HEK293 (cell line): ENCODE data around the gene ICAM5.

ENCODE experiments used
- CTCF ChIA-PET: fragments of 350-600 bp; formaldehyde crosslinking; extraction: SDS; loops from one replicate; lab custom pipeline; 2021; ENCODE audit warnings: antibody characterized with exemption; lab: Yijun Ruan, JAX
- POLR2A ChIA-PET: fragments of 300-600 bp; formaldehyde crosslinking; extraction: SDS; loops from one replicate; lab custom pipeline; 2020; ENCODE audit warnings: antibody characterized with exemption, inconsistent platforms; lab: Yijun Ruan, JAX
- H3K27ac ChIP-seq: fragments of 200-500 bp; sonication (Bioruptor generic); 2 replicates; pipeline ENCODE4 v1.5.1; 2014; ENCODE audit warnings: low read depth, low read length, control low read depth, inconsistent platforms; ENCODE audit errors: extremely low read depth
- H3K36me3 ChIP-seq, 2 experiments: fragments of 200-500 bp in 1 of 2; sonication (Bioruptor generic) in 1 of 2; 1 replicate in 1 of 2; 2 replicates in 1 of 2; pipeline ENCODE4 v1.5.1; 2014 to 2017; ENCODE audit warnings: inconsistent platforms in 2 of 2, low read length in 2 of 2; ENCODE audit not compliant: control insufficient read depth in 2 of 2, insufficient read depth in 1 of 2
- H3K4me1 ChIP-seq: fragments of 200-500 bp; sonication (Bioruptor generic); 2 replicates; pipeline ENCODE4 v1.5.1; 2014; ENCODE audit warnings: mild to moderate bottlenecking, low read length, inconsistent platforms; ENCODE audit not compliant: control insufficient read depth, insufficient read depth
- H3K4me3 ChIP-seq: 2 replicates; pipeline ENCODE4 v1.5.1; 2011; ENCODE audit warnings: low read depth, mild to moderate bottlenecking, control low read depth, low read length, moderate library complexity
- H3K9me3 ChIP-seq: fragments of 200-500 bp; sonication (Bioruptor generic); 2 replicates; pipeline ENCODE4 v1.5.1; 2014; ENCODE audit warnings: low read depth, low read length, inconsistent platforms; ENCODE audit not compliant: control insufficient read depth, insufficient read depth
- GLI4 ChIP-seq: fragments of 450-650 bp; formaldehyde crosslinking; IDR thresholded peaks from 2 replicates; pipeline ENCODE4 v1.5.1; 2016; ENCODE audit warnings: missing biosample characterization, missing genetic modification characterization
- REST ChIP-seq: fragments of 450-650 bp; formaldehyde crosslinking; IDR thresholded peaks from 2 replicates; pipeline ENCODE4 v1.5.1; 2016; ENCODE audit warnings: missing biosample characterization, missing genetic modification characterization
- ZBTB21 ChIP-seq: fragments of 450-650 bp; formaldehyde crosslinking; IDR thresholded peaks from 2 replicates; pipeline ENCODE4 v1.5.1; 2017; ENCODE audit warnings: missing biosample characterization, missing genetic modification characterization
- ZNF132 ChIP-seq: fragments of 450-650 bp; formaldehyde crosslinking; IDR thresholded peaks from 2 replicates; pipeline ENCODE4 v1.5.1; 2017; ENCODE audit warnings: missing biosample characterization, missing genetic modification characterization, borderline replicate concordance
- ZNF155 ChIP-seq: fragments of 450-650 bp; formaldehyde crosslinking; IDR thresholded peaks from 2 replicates; pipeline ENCODE4 v1.5.1; 2016; ENCODE audit warnings: missing biosample characterization, missing genetic modification characterization
- ZNF169 ChIP-seq: fragments of 450-650 bp; formaldehyde crosslinking; IDR thresholded peaks from 2 replicates; pipeline ENCODE4 v1.5.1; 2016; ENCODE audit warnings: missing biosample characterization, missing genetic modification characterization
- ZNF23 ChIP-seq: fragments of 450-650 bp; formaldehyde crosslinking; IDR thresholded peaks from 2 replicates; pipeline ENCODE4 v1.5.1; 2016; ENCODE audit warnings: missing biosample characterization, missing genetic modification characterization, borderline replicate concordance
- ZNF24 ChIP-seq: fragments of 450-650 bp; formaldehyde crosslinking; IDR thresholded peaks from 2 replicates; pipeline ENCODE4 v1.5.1; 2016; ENCODE audit warnings: missing biosample characterization, missing genetic modification characterization
- ZNF266 ChIP-seq: fragments of 450-650 bp; formaldehyde crosslinking; IDR thresholded peaks from 2 replicates; pipeline ENCODE4 v1.5.1; 2016; ENCODE audit warnings: missing biosample characterization, missing genetic modification characterization, low read depth
- ZNF324 ChIP-seq: fragments of 450-650 bp; formaldehyde crosslinking; IDR thresholded peaks from 2 replicates; pipeline ENCODE4 v1.5.1; 2016; ENCODE audit warnings: missing biosample characterization, missing genetic modification characterization
- ZNF341 ChIP-seq: fragments of 450-650 bp; formaldehyde crosslinking; IDR thresholded peaks from 2 replicates; pipeline ENCODE4; 2016; ENCODE audit warnings: low read depth, missing biosample characterization, missing genetic modification characterization
- ZNF404 ChIP-seq: fragments of 450-650 bp; formaldehyde crosslinking; IDR thresholded peaks from 2 replicates; pipeline ENCODE4 v1.5.1; 2017; ENCODE audit warnings: missing biosample characterization, missing genetic modification characterization
- ZNF416 ChIP-seq: fragments of 450-650 bp; formaldehyde crosslinking; IDR thresholded peaks from 2 replicates; pipeline ENCODE4 v1.5.1; 2016; ENCODE audit warnings: missing biosample characterization, missing genetic modification characterization
- ZNF423 ChIP-seq: fragments of 450-650 bp; formaldehyde crosslinking; IDR thresholded peaks from 2 replicates; pipeline ENCODE4 v1.5.1; 2016; ENCODE audit warnings: missing biosample characterization, missing genetic modification characterization
- ZNF473 ChIP-seq: fragments of 450-650 bp; formaldehyde crosslinking; IDR thresholded peaks from 2 replicates; pipeline ENCODE4 v1.5.1; 2017; ENCODE audit warnings: missing biosample characterization, missing genetic modification characterization
- ZNF510 ChIP-seq: fragments of 450-650 bp; formaldehyde crosslinking; IDR thresholded peaks from 2 replicates; pipeline ENCODE4 v1.5.1; 2018; ENCODE audit warnings: mild to moderate bottlenecking, missing genetic modification characterization, missing biosample characterization; ENCODE audit not compliant: insufficient replicate concordance
- ZNF521 ChIP-seq: fragments of 450-650 bp; formaldehyde crosslinking; IDR thresholded peaks from 2 replicates; pipeline ENCODE4 v1.5.1; 2017; ENCODE audit warnings: missing biosample characterization, mild to moderate bottlenecking, missing genetic modification characterization
- ZNF530 ChIP-seq: fragments of 450-650 bp; formaldehyde crosslinking; IDR thresholded peaks from 2 replicates; pipeline ENCODE4 v1.5.1; 2016; ENCODE audit warnings: low read depth, missing biosample characterization, missing genetic modification characterization
- ZNF571 ChIP-seq: fragments of 450-650 bp; formaldehyde crosslinking; IDR thresholded peaks from 2 replicates; pipeline ENCODE4 v1.5.0; 2017; ENCODE audit warnings: missing biosample characterization, missing genetic modification characterization
- ZNF623 ChIP-seq: fragments of 450-650 bp; formaldehyde crosslinking; IDR thresholded peaks from 2 replicates; pipeline ENCODE4 v1.5.1; 2016; ENCODE audit warnings: missing biosample characterization, missing genetic modification characterization
- ZNF645 ChIP-seq: fragments of 450-650 bp; formaldehyde crosslinking; IDR thresholded peaks from 2 replicates; pipeline ENCODE4; 2016; ENCODE audit warnings: missing biosample characterization, missing genetic modification characterization
- ZNF660 ChIP-seq: fragments of 450-650 bp; IDR thresholded peaks from 2 replicates; pipeline ENCODE4 v1.5.1; 2018; ENCODE audit warnings: missing biosample characterization, mild to moderate bottlenecking, missing genetic modification characterization
- ZNF747 ChIP-seq: fragments of 450-650 bp; formaldehyde crosslinking; IDR thresholded peaks from 2 replicates; pipeline ENCODE4 v1.5.1; 2016; ENCODE audit warnings: missing biosample characterization, missing genetic modification characterization
- ZNF830 ChIP-seq: fragments of 450-650 bp; IDR thresholded peaks from 2 replicates; pipeline ENCODE4 v1.5.0; 2018; ENCODE audit warnings: missing biosample characterization, missing genetic modification characterization, low read depth, mild to moderate bottlenecking, moderate library complexity
- ZSCAN30 ChIP-seq: fragments of 450-650 bp; IDR thresholded peaks from 2 replicates; pipeline ENCODE4 v1.5.1; 2018; ENCODE audit warnings: missing biosample characterization, mild to moderate bottlenecking, missing genetic modification characterization, moderate library complexity
- ZSCAN4 ChIP-seq: fragments of 450-650 bp; formaldehyde crosslinking; IDR thresholded peaks from 2 replicates; pipeline ENCODE4 v1.5.1; 2017; ENCODE audit warnings: missing biosample characterization, missing genetic modification characterization
- ZSCAN5A ChIP-seq: fragments of 450-650 bp; formaldehyde crosslinking; IDR thresholded peaks from 2 replicates; pipeline ENCODE4 v1.5.1; 2016; ENCODE audit warnings: missing biosample characterization, missing genetic modification characterization

Gene ICAM5

GRCh38 chr19:10325732-10326131 is 36.0 kb downstream of the ICAM5 start (continued):
- TF ChIP-seq REST (tag by site-specific recombination) (no peak), ZNF530 (no peak), ZSCAN30 (no peak), ZNF423 (tag by site-specific recombination) (no peak), ZNF645 (tag by site-specific recombination) (no peak), ZNF416 (tag by site-specific recombination) (no peak), ZNF521 (tag by site-specific recombination) (no peak), ZSCAN5A (tag by site-specific recombination) (no peak), ZNF341 (tag by site-specific recombination) (no peak)
- TF ChIP-seq, all 188 proteins: peak for 0

GRCh38 chr19:10327793-10328192 is 38.0 kb downstream of the ICAM5 start:
- CTCF ChIA-PET, result interaction anchor here (1.0 to 1.1 kb wide), 2 partner anchors 22 to 61 kb away, joined by 3 read pairs; no protein-coding TSS in a partner anchor
- H3K36me3 ChIP-seq, result peaks cover 43 to 90% of the 10 kb centered on the region in 2 experiments; a peak in 2 of 3 replicates
- POLR2A ChIA-PET, result interaction anchor here (0.7 kb wide), 1 partner anchor 569 kb away, joined by 3 read pairs; no protein-coding TSS in a partner anchor
- no peak overlapping the region for H3K27ac ChIP-seq
- no peak for TF ChIP-seq ZNF510 (tag by site-specific recombination)
- TF ChIP-seq ZSCAN4 (tag by site-specific recombination), result no peak
- TF ChIP-seq ZNF830 (tag by site-specific recombination), result no peak
- TF ChIP-seq, all 188 proteins: peak for 0
- no peaks in the 10 kb centered on the region for H3K4me1 ChIP-seq
- H3K4me3 ChIP-seq, result no peak overlapping the region
- no peaks in the 10 kb centered on the region for H3K9me3 ChIP-seq

GRCh38 chr19:10328558-10329429 is 39.0 kb downstream of the ICAM5 start:
- ChIA-PET POLR2A (interaction anchor here (0.7 to 0.9 kb wide), 2 partner anchors 53 to 568 kb away, joined by 3 to 4 read pairs; no protein-coding TSS in a partner anchor), CTCF (no interaction called here)
- Histone ChIP-seq H3K36me3 (peaks cover 40 to 80% of the 10 kb centered on the region in 2 experiments; a peak in 2 of 3 replicates), H3K4me3 (no peak overlapping the region), H3K27ac (no peak overlapping the region), H3K4me1 (no peaks in the 10 kb centered on the region), H3K9me3 (no peaks in the 10 kb centered on the region)
- TF ChIP-seq ZNF404 (tag by site-specific recombination) (no peak), ZNF24 (tag by site-specific recombination) (no peak), ZNF23 (tag by site-specific recombination) (no peak), ZNF132 (tag by site-specific recombination) (no peak), ZNF169 (tag by site-specific recombination) (no peak), GLI4 (tag by site-specific recombination) (no peak), ZNF324 (tag by site-specific recombination) (no peak), ZNF747 (tag by site-specific recombination) (no peak), ZNF155 (tag by site-specific recombination) (no peak), ZNF266 (tag by site-specific recombination) (no peak), ZBTB21 (tag by site-specific recombination) (no peak), ZNF473 (no peak), ZNF623 (tag by site-specific recombination) (no peak), ZNF571 (no peak), ZNF660 (tag by site-specific recombination) (no peak)
